WTC11 (cell line): ENCODE measurements around the gene ZNF76. TPM values are rescaled to one million over a fixed set of nuclear protein-coding genes. Genes with fewer than 3 reads are reported as not detected.

ENCODE experiments used
- ATAC-seq: fragments of 200-7000 bp; cut with Tn5 transposase; 2 replicates; pipeline ENCODE4 v1.10.0; 2021; ENCODE audit warnings: mild to moderate bottlenecking, moderate library complexity
- CTCF ChIA-PET: fragments of 300-600 bp; sonication (Branson Sonifier 250); formaldehyde crosslinking; loops from one replicate; lab custom pipeline; 2021; ENCODE audit warnings: antibody characterized with exemption; lab: Charles Lee
- POLR2A ChIA-PET: fragments of 350-600 bp; sonication (Branson Sonifier 250); formaldehyde crosslinking; loops from one replicate; lab custom pipeline; 2021; ENCODE audit warnings: antibody characterized with exemption; lab: Charles Lee
- DNase-seq: peaks from one replicate; pipeline ENCODE4 v3.0.0; 2021; ENCODE audit warnings: low spot score
- H3K27ac Mint-ChIP-seq: 2 replicates; pipeline ENCODE4 v1.8.0; 2021; ENCODE audit warnings: mixed read lengths
- H3K27me3 Mint-ChIP-seq: 2 replicates; pipeline ENCODE4 v1.8.0; 2021; ENCODE audit warnings: low read depth, mild to moderate bottlenecking, moderate library complexity, mixed read lengths
- H3K36me3 Mint-ChIP-seq: 2 replicates; pipeline ENCODE4 v1.8.0; 2021; ENCODE audit warnings: mixed read lengths
- H3K4me1 Mint-ChIP-seq: 2 replicates; pipeline ENCODE4 v1.8.0; 2022; ENCODE audit warnings: mixed read lengths
- H3K4me3 Mint-ChIP-seq: 2 replicates; pipeline ENCODE4 v1.8.0; 2021; ENCODE audit warnings: mild to moderate bottlenecking, moderate library complexity, mixed read lengths
- H3K9me3 Mint-ChIP-seq: 2 replicates; pipeline ENCODE4 v1.8.0; 2021; ENCODE audit warnings: mixed read lengths
- EMX1 ChIP-seq: fragments of 250-450 bp; sonication (Bioruptor Pico); IDR thresholded peaks from 2 replicates; pipeline ENCODE4 v1.8.0; 2021; ENCODE audit warnings: mild to moderate bottlenecking
- ESRRA ChIP-seq: sonication (generic); formaldehyde crosslinking; IDR thresholded peaks from 2 replicates; pipeline ENCODE4 v1.8.1; 2022; ENCODE audit warnings: mild to moderate bottlenecking, missing genetic modification reagents, borderline replicate concordance
- FOXJ3 ChIP-seq: sonication (generic); formaldehyde crosslinking; IDR thresholded peaks from 2 replicates; pipeline ENCODE4 v1.9.0; 2021; ENCODE audit warnings: missing genetic modification reagents, mild to moderate bottlenecking, borderline replicate concordance
- FOXP1 ChIP-seq: sonication (generic); formaldehyde crosslinking; IDR thresholded peaks from 2 replicates; pipeline ENCODE4 v1.8.0; 2022; ENCODE audit warnings: missing genetic modification reagents, mild to moderate bottlenecking, moderate library complexity, borderline replicate concordance
- GABPB1 ChIP-seq: sonication (generic); formaldehyde crosslinking; IDR thresholded peaks from 2 replicates; pipeline ENCODE4 v1.8.1; 2023; ENCODE audit warnings: mild to moderate bottlenecking, missing genetic modification reagents
- JUN ChIP-seq: sonication (generic); formaldehyde crosslinking; IDR thresholded peaks from 2 replicates; pipeline ENCODE4 v1.8.0; 2023; ENCODE audit warnings: mild to moderate bottlenecking, missing genetic modification reagents
- MXD4 ChIP-seq: fragments of 250-450 bp; sonication (Bioruptor Pico); IDR thresholded peaks from 2 replicates; pipeline ENCODE4 v1.8.0; 2021; ENCODE audit warnings: mild to moderate bottlenecking, moderate library complexity, borderline replicate concordance
- MYBL2 ChIP-seq: sonication (generic); formaldehyde crosslinking; IDR thresholded peaks from 2 replicates; pipeline ENCODE4 v1.8.1; 2023; ENCODE audit warnings: mild to moderate bottlenecking, moderate library complexity, missing genetic modification reagents
- NFE2L1 ChIP-seq: sonication (generic); formaldehyde crosslinking; IDR thresholded peaks from 2 replicates; pipeline ENCODE4 v1.8.1; 2023; ENCODE audit warnings: missing genetic modification reagents
- NR3C1 ChIP-seq: sonication (generic); formaldehyde crosslinking; conservative IDR thresholded peaks from 2 replicates; pipeline ENCODE4 v1.8.1; 2023; ENCODE audit warnings: low read depth, mild to moderate bottlenecking, missing genetic modification reagents
- RELA ChIP-seq: sonication (generic); formaldehyde crosslinking; IDR thresholded peaks from 2 replicates; pipeline ENCODE4 v1.8.1; 2022; ENCODE audit warnings: missing genetic modification reagents, mild to moderate bottlenecking, borderline replicate concordance
- SMAD4 ChIP-seq: sonication (generic); formaldehyde crosslinking; IDR thresholded peaks from 2 replicates; pipeline ENCODE4 v1.8.0; 2022; ENCODE audit warnings: mild to moderate bottlenecking, missing genetic modification reagents
- SOX15 ChIP-seq: fragments of 250-450 bp; sonication (Bioruptor Pico); IDR thresholded peaks from 2 replicates; pipeline ENCODE4 v1.9.0; 2021; ENCODE audit warnings: mild to moderate bottlenecking
- ZBTB21 ChIP-seq: sonication (generic); formaldehyde crosslinking; IDR thresholded peaks from 2 replicates; pipeline ENCODE4 v1.8.1; 2023; ENCODE audit warnings: mild to moderate bottlenecking, missing genetic modification reagents, borderline replicate concordance
- ZNF121 ChIP-seq: sonication (generic); formaldehyde crosslinking; IDR thresholded peaks from 2 replicates; pipeline ENCODE4 v1.8.0; 2023; ENCODE audit warnings: missing genetic modification reagents
- ZNF232 ChIP-seq: sonication (generic); formaldehyde crosslinking; IDR thresholded peaks from 2 replicates; pipeline ENCODE4 v1.8.0; 2022; ENCODE audit warnings: mild to moderate bottlenecking, missing genetic modification reagents
- ZNF263 ChIP-seq: sonication (generic); formaldehyde crosslinking; IDR thresholded peaks from 2 replicates; pipeline ENCODE4 v1.8.1; 2022; ENCODE audit warnings: low read depth, mild to moderate bottlenecking, moderate library complexity, missing genetic modification reagents
- ZNF671 ChIP-seq: fragments of 250-450 bp; sonication (Bioruptor Pico); IDR thresholded peaks from 2 replicates; pipeline ENCODE4 v1.8.0; 2021; ENCODE audit warnings: mild to moderate bottlenecking
- total RNA-seq: library from RNA; stranded (reverse); gene quantifications from 3 replicates; pipeline ENCODE4 v1.2.3, GENCODE V29; 2021
- TF ChIP-seq, protein P1 (sequence below): sonication (generic); formaldehyde crosslinking; IDR thresholded peaks from 2 replicates; pipeline ENCODE4 v1.8.0; 2023; ENCODE audit warnings: missing genetic modification reagents
- TF ChIP-seq, protein P2 (sequence below): sonication (generic); formaldehyde crosslinking; conservative IDR thresholded peaks from 2 replicates; pipeline ENCODE4 v1.8.1; 2023; ENCODE audit warnings: mild to moderate bottlenecking, low read depth, missing genetic modification reagents, moderate library complexity
- TF ChIP-seq, protein P3 (sequence below): sonication (generic); formaldehyde crosslinking; IDR thresholded peaks from 2 replicates; pipeline ENCODE4 v1.8.0; 2023; ENCODE audit warnings: missing genetic modification reagents, mild to moderate bottlenecking, borderline replicate concordance
- TF ChIP-seq, protein P4 (sequence below): sonication (generic); formaldehyde crosslinking; IDR thresholded peaks from 2 replicates; pipeline ENCODE4 v1.8.0; 2022; ENCODE audit warnings: mild to moderate bottlenecking, missing genetic modification reagents
- TF ChIP-seq, protein P5 (sequence below): fragments of 250-450 bp; sonication (Bioruptor Pico); conservative IDR thresholded peaks from 2 replicates; pipeline ENCODE4 v1.9.0; 2021; ENCODE audit warnings: mild to moderate bottlenecking
- TF ChIP-seq, protein P6 (sequence below): sonication (generic); formaldehyde crosslinking; IDR thresholded peaks from 2 replicates; pipeline ENCODE4 v1.8.1; 2023; ENCODE audit warnings: mild to moderate bottlenecking, missing genetic modification reagents, moderate library complexity

Gene ZNF76
- total RNA-seq, 1 experiment from 2014 or later, result 25.8 TPM

DNA sequence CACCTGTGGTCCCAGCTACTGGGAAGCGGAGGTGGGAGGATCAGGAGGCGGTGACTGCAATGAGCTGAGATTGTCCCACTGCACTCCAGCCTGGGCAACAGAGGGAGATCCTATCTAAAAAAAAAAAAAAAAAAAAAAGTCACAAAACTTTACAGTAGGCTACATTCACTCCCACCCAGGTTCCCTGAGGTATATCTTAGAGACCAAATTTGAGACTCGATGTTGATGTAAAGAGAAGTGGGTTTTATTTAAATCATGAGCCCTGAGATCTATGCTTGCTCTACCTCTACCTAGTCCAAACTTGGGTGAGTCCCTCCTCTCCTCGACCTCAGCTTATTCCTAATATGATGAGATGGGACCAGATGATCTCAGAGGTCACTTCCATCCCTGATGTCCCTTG, 29.3 kb downstream of the ZNF76 start:
- ChIA-PET CTCF (interaction anchor here (1.2 kb wide), 1 partner anchor 161 kb away, joined by 3 read pairs; no protein-coding TSS in a partner anchor), POLR2A (no interaction called here)
- DNase-seq (no peak), ATAC-seq (no peak)
- Mint-ChIP-seq H3K36me3 (peaks cover 2% of the 10 kb centered on the region; the same call in 1 of the 2 replicates), H3K4me3 (no peak overlapping the region), H3K9me3 (no peaks in the 10 kb centered on the region), H3K4me1 (no peaks in the 10 kb centered on the region), H3K27ac (no peak overlapping the region), H3K27me3 (no peaks in the 10 kb centered on the region; the same call in 1 of the 2 replicates)
- TF ChIP-seq ESRRA (CRISPR knock-in tag) (no peak), MXD4 (CRISPR knock-in tag) (no peak), SOX15 (CRISPR knock-in tag) (no peak), NFE2L1 (CRISPR knock-in tag) (no peak), EMX1 (CRISPR knock-in tag) (no peak), JUN (CRISPR knock-in tag) (no peak), NR3C1 (CRISPR knock-in tag) (no peak), FOXP1 (CRISPR knock-in tag) (no peak), ZNF232 (CRISPR knock-in tag) (no peak)
- TF ChIP-seq, protein P1, sequence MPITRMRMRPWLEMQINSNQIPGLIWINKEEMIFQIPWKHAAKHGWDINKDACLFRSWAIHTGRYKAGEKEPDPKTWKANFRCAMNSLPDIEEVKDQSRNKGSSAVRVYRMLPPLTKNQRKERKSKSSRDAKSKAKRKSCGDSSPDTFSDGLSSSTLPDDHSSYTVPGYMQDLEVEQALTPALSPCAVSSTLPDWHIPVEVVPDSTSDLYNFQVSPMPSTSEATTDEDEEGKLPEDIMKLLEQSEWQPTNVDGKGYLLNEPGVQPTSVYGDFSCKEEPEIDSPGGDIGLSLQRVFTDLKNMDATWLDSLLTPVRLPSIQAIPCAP (CRISPR knock-in tag), result no peak
- TF ChIP-seq, protein P2, sequence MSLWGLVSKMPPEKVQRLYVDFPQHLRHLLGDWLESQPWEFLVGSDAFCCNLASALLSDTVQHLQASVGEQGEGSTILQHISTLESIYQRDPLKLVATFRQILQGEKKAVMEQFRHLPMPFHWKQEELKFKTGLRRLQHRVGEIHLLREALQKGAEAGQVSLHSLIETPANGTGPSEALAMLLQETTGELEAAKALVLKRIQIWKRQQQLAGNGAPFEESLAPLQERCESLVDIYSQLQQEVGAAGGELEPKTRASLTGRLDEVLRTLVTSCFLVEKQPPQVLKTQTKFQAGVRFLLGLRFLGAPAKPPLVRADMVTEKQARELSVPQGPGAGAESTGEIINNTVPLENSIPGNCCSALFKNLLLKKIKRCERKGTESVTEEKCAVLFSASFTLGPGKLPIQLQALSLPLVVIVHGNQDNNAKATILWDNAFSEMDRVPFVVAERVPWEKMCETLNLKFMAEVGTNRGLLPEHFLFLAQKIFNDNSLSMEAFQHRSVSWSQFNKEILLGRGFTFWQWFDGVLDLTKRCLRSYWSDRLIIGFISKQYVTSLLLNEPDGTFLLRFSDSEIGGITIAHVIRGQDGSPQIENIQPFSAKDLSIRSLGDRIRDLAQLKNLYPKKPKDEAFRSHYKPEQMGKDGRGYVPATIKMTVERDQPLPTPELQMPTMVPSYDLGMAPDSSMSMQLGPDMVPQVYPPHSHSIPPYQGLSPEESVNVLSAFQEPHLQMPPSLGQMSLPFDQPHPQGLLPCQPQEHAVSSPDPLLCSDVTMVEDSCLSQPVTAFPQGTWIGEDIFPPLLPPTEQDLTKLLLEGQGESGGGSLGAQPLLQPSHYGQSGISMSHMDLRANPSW, result no peak

DNA sequence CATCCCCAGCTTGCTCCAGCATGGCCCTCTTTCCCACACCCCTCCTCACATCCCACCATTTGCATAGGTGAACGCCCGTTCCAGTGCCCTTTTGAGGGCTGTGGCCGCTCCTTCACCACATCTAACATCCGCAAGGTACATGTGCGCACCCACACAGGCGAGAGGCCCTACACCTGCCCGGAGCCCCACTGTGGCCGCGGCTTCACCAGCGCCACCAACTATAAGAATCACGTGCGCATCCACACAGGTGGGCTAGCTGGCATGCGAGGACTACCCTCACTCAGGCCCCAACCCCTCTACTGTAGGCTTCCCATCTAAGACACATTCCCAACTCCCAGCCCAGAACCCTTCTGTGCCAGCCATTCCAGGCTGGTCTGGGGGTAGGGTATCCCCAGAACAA, 32.0 kb downstream of the ZNF76 start:
- ChIA-PET CTCF (no interaction called here), POLR2A (no interaction called here)
- no peak for DNase-seq
- Mint-ChIP-seq H3K9me3 (no peaks in the 10 kb centered on the region), H3K4me3 (no peak overlapping the region), H3K4me1 (peaks cover 3% of the 10 kb centered on the region), H3K27ac (no peak overlapping the region), H3K36me3 (peaks cover 11% of the 10 kb centered on the region), H3K27me3 (no peaks in the 10 kb centered on the region; the same call in 1 of the 2 replicates)
- no peak for ATAC-seq
- TF ChIP-seq ZBTB21 (CRISPR knock-in tag) (no peak), MYBL2 (CRISPR knock-in tag) (no peak), RELA (CRISPR knock-in tag) (no peak), ZNF263 (CRISPR knock-in tag) (no peak), SMAD4 (CRISPR knock-in tag) (no peak), FOXJ3 (CRISPR knock-in tag) (no peak), GABPB1 (CRISPR knock-in tag) (no peak), ZNF671 (CRISPR knock-in tag) (no peak), FOXP1 (CRISPR knock-in tag) (no peak), ZNF121 (CRISPR knock-in tag) (no peak)
- TF ChIP-seq, protein P3, sequence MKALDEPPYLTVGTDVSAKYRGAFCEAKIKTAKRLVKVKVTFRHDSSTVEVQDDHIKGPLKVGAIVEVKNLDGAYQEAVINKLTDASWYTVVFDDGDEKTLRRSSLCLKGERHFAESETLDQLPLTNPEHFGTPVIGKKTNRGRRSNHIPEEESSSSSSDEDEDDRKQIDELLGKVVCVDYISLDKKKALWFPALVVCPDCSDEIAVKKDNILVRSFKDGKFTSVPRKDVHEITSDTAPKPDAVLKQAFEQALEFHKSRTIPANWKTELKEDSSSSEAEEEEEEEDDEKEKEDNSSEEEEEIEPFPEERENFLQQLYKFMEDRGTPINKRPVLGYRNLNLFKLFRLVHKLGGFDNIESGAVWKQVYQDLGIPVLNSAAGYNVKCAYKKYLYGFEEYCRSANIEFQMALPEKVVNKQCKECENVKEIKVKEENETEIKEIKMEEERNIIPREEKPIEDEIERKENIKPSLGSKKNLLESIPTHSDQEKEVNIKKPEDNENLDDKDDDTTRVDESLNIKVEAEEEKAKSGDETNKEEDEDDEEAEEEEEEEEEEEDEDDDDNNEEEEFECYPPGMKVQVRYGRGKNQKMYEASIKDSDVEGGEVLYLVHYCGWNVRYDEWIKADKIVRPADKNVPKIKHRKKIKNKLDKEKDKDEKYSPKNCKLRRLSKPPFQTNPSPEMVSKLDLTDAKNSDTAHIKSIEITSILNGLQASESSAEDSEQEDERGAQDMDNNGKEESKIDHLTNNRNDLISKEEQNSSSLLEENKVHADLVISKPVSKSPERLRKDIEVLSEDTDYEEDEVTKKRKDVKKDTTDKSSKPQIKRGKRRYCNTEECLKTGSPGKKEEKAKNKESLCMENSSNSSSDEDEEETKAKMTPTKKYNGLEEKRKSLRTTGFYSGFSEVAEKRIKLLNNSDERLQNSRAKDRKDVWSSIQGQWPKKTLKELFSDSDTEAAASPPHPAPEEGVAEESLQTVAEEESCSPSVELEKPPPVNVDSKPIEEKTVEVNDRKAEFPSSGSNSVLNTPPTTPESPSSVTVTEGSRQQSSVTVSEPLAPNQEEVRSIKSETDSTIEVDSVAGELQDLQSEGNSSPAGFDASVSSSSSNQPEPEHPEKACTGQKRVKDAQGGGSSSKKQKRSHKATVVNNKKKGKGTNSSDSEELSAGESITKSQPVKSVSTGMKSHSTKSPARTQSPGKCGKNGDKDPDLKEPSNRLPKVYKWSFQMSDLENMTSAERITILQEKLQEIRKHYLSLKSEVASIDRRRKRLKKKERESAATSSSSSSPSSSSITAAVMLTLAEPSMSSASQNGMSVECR (CRISPR knock-in tag), result no peak
- TF ChIP-seq, protein P4, sequence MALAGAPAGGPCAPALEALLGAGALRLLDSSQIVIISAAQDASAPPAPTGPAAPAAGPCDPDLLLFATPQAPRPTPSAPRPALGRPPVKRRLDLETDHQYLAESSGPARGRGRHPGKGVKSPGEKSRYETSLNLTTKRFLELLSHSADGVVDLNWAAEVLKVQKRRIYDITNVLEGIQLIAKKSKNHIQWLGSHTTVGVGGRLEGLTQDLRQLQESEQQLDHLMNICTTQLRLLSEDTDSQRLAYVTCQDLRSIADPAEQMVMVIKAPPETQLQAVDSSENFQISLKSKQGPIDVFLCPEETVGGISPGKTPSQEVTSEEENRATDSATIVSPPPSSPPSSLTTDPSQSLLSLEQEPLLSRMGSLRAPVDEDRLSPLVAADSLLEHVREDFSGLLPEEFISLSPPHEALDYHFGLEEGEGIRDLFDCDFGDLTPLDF (CRISPR knock-in tag), result no peak
- TF ChIP-seq, protein P5, sequence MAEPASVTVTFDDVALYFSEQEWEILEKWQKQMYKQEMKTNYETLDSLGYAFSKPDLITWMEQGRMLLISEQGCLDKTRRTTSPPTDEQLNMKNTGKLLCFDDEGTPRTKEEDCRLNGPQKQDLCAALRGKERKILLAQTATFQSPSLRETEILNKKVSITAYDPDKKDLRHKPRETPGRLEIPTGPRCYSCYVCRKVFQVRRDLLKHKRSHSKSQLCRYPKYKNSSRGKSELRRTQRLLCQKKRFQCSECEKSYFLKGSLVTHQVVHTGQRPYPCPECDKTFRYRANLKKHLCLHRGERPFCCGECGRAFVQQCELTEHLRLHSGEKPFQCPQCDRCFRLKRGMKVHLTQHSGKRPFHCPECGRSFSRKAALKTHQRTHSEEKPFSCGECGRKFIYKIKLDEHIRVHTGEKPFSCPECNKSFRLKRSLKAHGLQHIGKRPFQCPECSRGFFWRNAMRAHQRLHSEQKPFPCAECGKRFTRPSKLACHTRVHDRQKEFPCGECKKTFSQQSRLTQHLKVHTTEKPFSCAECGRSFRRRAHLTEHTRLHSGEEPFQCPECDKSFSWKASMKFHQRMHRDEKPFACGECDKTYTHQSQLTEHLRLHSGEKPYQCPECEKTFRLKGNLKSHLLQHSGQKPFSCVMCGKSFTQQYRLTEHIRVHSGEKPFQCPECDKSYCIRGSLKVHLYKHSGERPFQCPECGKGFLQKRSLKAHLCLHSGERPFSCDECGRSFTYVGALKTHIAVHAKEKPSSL (CRISPR knock-in tag), result no peak
- TF ChIP-seq, protein P6, sequence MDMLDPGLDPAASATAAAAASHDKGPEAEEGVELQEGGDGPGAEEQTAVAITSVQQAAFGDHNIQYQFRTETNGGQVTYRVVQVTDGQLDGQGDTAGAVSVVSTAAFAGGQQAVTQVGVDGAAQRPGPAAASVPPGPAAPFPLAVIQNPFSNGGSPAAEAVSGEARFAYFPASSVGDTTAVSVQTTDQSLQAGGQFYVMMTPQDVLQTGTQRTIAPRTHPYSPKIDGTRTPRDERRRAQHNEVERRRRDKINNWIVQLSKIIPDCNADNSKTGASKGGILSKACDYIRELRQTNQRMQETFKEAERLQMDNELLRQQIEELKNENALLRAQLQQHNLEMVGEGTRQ (CRISPR knock-in tag), result no peak
